ENCODE results near the gene PRIM2.
"Not testable (repeated sequence)": the region's sequence is repeated elsewhere in the genome, so short reads cannot be mapped to it uniquely, and the experiment has no call there.

- TF ChIP-seq RAD21 (IDR thresholded peaks at IDR 0.05 in 1 of 2, conservative IDR thresholded peaks at IDR 0.05 in 1 of 2; ENCODE audit: low read depth in 2 of 2, low read length in 2 of 2); TCF12 (IDR thresholded peaks at IDR 0.05; ENCODE audit: low read depth, low read length); JUND (IDR thresholded peaks at IDR 0.05; ENCODE audit: low read length): not testable (repeated sequence)
- TF ChIP-seq, protein P1, sequence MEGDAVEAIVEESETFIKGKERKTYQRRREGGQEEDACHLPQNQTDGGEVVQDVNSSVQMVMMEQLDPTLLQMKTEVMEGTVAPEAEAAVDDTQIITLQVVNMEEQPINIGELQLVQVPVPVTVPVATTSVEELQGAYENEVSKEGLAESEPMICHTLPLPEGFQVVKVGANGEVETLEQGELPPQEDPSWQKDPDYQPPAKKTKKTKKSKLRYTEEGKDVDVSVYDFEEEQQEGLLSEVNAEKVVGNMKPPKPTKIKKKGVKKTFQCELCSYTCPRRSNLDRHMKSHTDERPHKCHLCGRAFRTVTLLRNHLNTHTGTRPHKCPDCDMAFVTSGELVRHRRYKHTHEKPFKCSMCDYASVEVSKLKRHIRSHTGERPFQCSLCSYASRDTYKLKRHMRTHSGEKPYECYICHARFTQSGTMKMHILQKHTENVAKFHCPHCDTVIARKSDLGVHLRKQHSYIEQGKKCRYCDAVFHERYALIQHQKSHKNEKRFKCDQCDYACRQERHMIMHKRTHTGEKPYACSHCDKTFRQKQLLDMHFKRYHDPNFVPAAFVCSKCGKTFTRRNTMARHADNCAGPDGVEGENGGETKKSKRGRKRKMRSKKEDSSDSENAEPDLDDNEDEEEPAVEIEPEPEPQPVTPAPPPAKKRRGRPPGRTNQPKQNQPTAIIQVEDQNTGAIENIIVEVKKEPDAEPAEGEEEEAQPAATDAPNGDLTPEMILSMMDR (IDR thresholded peaks at IDR 0.05; ENCODE audit: control extremely low read depth in 1 of 3, insufficient read depth in 1 of 3, low read depth in 1 of 3, low read length in 3 of 3) = not testable (repeated sequence)
Measured at GRCh38 chr6:57482471-57482870, 165.0 kb downstream of the PRIM2 start.

All from H1 (cell line).